ENCODE results near the gene STK26.
"Not testable (repeated sequence)": the region's sequence is repeated elsewhere in the genome, so short reads cannot be mapped to it uniquely, and the experiment has no call there.

The STK26 gene

GRCh38 chrX:132022967-132023895, at the start of gene STK26:
Gene STK26 (plus strand): TSS chrX:132023302. CDS start chrX:132023618, 316 bp downstream.
- DNase-seq (ENCODE audit: low read depth) = no peak

- DNase-seq (ENCODE audit: low read depth) = no peak
These were observed 47.3 kb upstream of the STK26 start for GRCh38 chrX:131975851-131976250.

GRCh38 chrX:131977619-131978018, 45.5 kb upstream of the STK26 start:
- DNase-seq (ENCODE audit: low read depth) = no peak

- DNase-seq (ENCODE audit: low read depth) = no peak
These were observed 44.0 kb upstream of the STK26 start for GRCh38 chrX:131979116-131979515.

GRCh38 chrX:131985526-131986049, 37.5 kb upstream of the STK26 start:
- no peak for DNase-seq (ENCODE audit: low read depth)

- no peak for DNase-seq (ENCODE audit: low read depth)
These were observed 35.9 kb upstream of the STK26 start for GRCh38 chrX:131987252-131987651.

GRCh38 chrX:131988236-131988635, 34.9 kb upstream of the STK26 start:
- DNase-seq (ENCODE audit: low read depth) = no peak

GRCh38 chrX:132001127-132001526, 22.0 kb upstream of the STK26 start:
- no peak for DNase-seq (ENCODE audit: low read depth)

GRCh38 chrX:132004728-132005127, 18.4 kb upstream of the STK26 start:
- DNase-seq (ENCODE audit: low read depth) = no peak

GRCh38 chrX:132009350-132009749, 13.8 kb upstream of the STK26 start:
- DNase-seq (ENCODE audit: low read depth) = no peak

- DNase-seq (ENCODE audit: low read depth) = not testable (repeated sequence)
These were observed 12.9 kb upstream of the STK26 start for GRCh38 chrX:132010213-132010612.

GRCh38 chrX:132015875-132016274, 7.2 kb upstream of the STK26 start:
- no peak for DNase-seq (ENCODE audit: low read depth)

GRCh38 chrX:132016628-132017430, 6.3 kb upstream of the STK26 start:
- no peak for DNase-seq (ENCODE audit: low read depth)

- no peak for DNase-seq (ENCODE audit: low read depth)
These were observed 5.5 kb upstream of the STK26 start for GRCh38 chrX:132017431-132018185.

- DNase-seq (ENCODE audit: low read depth) = no peak
These were observed 720 bp upstream of the STK26 start for GRCh38 chrX:132022198-132022966.

- no peak for DNase-seq (ENCODE audit: low read depth)
These were observed 839 bp downstream of the STK26 start for GRCh38 chrX:132023896-132024386.

- DNase-seq (ENCODE audit: low read depth) = no peak
These were observed 1.9 kb downstream of the STK26 start for GRCh38 chrX:132025041-132025440.

GRCh38 chrX:132030264-132030663, 7.2 kb downstream of the STK26 start:
- no peak for DNase-seq (ENCODE audit: low read depth)

- no peak for DNase-seq (ENCODE audit: low read depth)
These were observed 8.8 kb downstream of the STK26 start for GRCh38 chrX:132031867-132032266.

GRCh38 chrX:132033166-132033565, 10.1 kb downstream of the STK26 start:
- no peak for DNase-seq (ENCODE audit: low read depth)

GRCh38 chrX:132034648-132035047, 11.5 kb downstream of the STK26 start:
- no peak for DNase-seq (ENCODE audit: low read depth)

Data from GM04504 (cell line).